B cell (primary cell): ENCODE measurements around the gene SEC14L5.

Experiments
- CTCF ChIP-seq: fragments of 200-600 bp; IDR thresholded peaks from one replicate; pipeline ENCODE4 v1.8.0; 2022; ENCODE audit warnings: antibody characterized with exemption, mild to moderate bottlenecking
- EZH2 ChIP-seq: IDR thresholded peaks from 2 replicates; pipeline ENCODE4 v1.6.1; 2012; ENCODE audit warnings: borderline replicate concordance, low read depth, mild to moderate bottlenecking, moderate library complexity, low read length; ENCODE audit not compliant: insufficient read depth, poor library complexity, severe bottlenecking

GRCh38 chr16:4934591-4934990 lies 23.5 kb upstream of the SEC14L5 start:
- TF ChIP-seq CTCF, result no peak
- TF ChIP-seq EZH2, result no peak
